ENCODE results near the gene RBM12. TPM values are rescaled to one million over a fixed set of nuclear protein-coding genes. Genes with fewer than 3 reads are reported as not detected.

RBM12 gene
- total and polyA plus RNA-seq, 4 donors, result 3.4 to 20.0 (median 15.8) TPM

DNA sequence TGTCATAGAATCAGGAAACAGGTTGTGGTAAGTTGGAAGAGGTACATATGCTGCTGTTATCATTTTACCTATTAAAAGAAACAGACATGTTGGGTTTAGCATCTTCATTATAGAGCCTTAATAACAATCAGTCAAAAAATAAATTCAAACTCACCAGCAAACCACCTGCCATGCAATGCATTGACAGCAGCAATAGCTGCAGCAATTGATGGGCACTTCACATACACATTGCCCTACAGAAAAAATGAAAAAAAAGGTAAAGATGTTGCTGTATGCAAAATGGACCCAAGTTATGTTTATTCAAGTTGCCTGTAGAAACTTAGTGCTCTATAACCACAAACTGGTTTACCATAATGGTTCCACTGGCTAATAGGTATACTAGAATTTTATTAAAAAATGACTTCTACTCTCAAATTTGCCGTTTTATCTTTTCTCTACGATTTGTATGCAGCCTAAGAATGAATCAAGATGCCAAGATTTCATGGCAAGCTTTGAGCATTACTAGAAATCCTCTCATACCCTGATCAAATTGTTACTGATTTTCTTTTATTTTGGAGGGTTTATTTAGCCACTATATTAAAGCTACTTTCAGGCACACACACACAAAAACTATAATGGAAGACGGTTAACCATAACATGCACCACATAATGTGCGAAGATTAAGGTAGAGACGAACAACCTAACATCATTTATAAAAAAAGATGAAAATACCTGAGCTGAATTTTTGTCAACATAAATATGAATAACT is 40.0 kb upstream of the RBM12 start (continued):
- no peak for TF ChIP-seq REST (IDR thresholded peaks at IDR 0.05)
- TF ChIP-seq HNF4A (conservative IDR thresholded peaks at IDR 0.05), result no peak

- no peak overlapping the region for H3K9ac ChIP-seq (ENCODE audit: low read depth in 1 of 2, low read length in 2 of 2)
- no peak for DNase-seq (ENCODE audit: low spot score)
- no peak for TF ChIP-seq FOXA1 (IDR thresholded peaks at IDR 0.05)
- no peak for TF ChIP-seq CTCF (IDR thresholded peaks at IDR 0.05; ENCODE audit: low read depth, low read length, missing input control)
- no peak for TF ChIP-seq EGR1 (IDR thresholded peaks at IDR 0.05; ENCODE audit: low read depth in 2 of 2)
- no peak for TF ChIP-seq RAD21 (IDR thresholded peaks at IDR 0.05)
- TF ChIP-seq NR2F2 (IDR thresholded peaks at IDR 0.05), result no peak
- peaks cover 17 to 52% (median 46%) of the 10 kb centered on the region in 4 donors for H3K36me3 ChIP-seq (ENCODE audit: control insufficient read depth in 4 of 4, insufficient read depth in 3 of 4, low read depth in 1 of 4, low read length in 3 of 4)
- peaks cover 0 to 25% (median 15%) of the 10 kb centered on the region in 4 donors for H3K4me1 ChIP-seq (ENCODE audit: control insufficient read depth in 4 of 4, insufficient read depth in 4 of 4, low read length in 3 of 4)
- H3K4me3 ChIP-seq (ENCODE audit: low read depth in 1 of 3, low read length in 3 of 3), result no peak overlapping the region
- no peaks in the 10 kb centered on the region for H3K9me3 ChIP-seq (ENCODE audit: control insufficient read depth in 4 of 4, low read length in 3 of 4)
- H3K27ac ChIP-seq (ENCODE audit: low read depth in 1 of 2, low read length in 2 of 2), result no peak overlapping the region
- H3K27me3 ChIP-seq (ENCODE audit: control insufficient read depth in 4 of 4, insufficient read depth in 4 of 4, low read length in 3 of 4), result no peaks in the 10 kb centered on the region
- 82% methylated on average over 4 of the region's 4 CpGs for WGBS
Measured at GRCh38 chr20:35702824-35703695, 38.4 kb upstream of the RBM12 start.

- H3K4me1 ChIP-seq (ENCODE audit: control insufficient read depth in 4 of 4, insufficient read depth in 4 of 4, low read length in 3 of 4), result peaks cover 0 to 32% (median 22%) of the 10 kb centered on the region in 4 donors
- no peak overlapping the region for H3K9ac ChIP-seq (ENCODE audit: low read depth in 1 of 2, low read length in 2 of 2)
- H3K27ac ChIP-seq (ENCODE audit: low read depth in 1 of 2, low read length in 2 of 2), result no peak overlapping the region
- 88% methylated on average over 12 of the region's 12 CpGs for WGBS
- TF ChIP-seq TAF1 (conservative IDR thresholded peaks at IDR 0.05), result no peak
- TF ChIP-seq HNF4A (conservative IDR thresholded peaks at IDR 0.05), result no peak
- TF ChIP-seq FOXA1 (IDR thresholded peaks at IDR 0.05), result no peak
- TF ChIP-seq RXRA (IDR thresholded peaks at IDR 0.05), result no peak
- no peak for TF ChIP-seq ATF3 (IDR thresholded peaks at IDR 0.05)
- TF ChIP-seq JUND (IDR thresholded peaks at IDR 0.05), result no peak
- no peak for TF ChIP-seq NR2F2 (IDR thresholded peaks at IDR 0.05)
- TF ChIP-seq GABPA (IDR thresholded peaks at IDR 0.05 in 1 of 2, conservative IDR thresholded peaks at IDR 0.05 in 1 of 2), result no peak
- TF ChIP-seq ZBTB33 (IDR thresholded peaks at IDR 0.05), result no peak
- H3K9me3 ChIP-seq (ENCODE audit: control insufficient read depth in 4 of 4, low read length in 3 of 4), result no peaks in the 10 kb centered on the region
- no peak for DNase-seq (ENCODE audit: low spot score)
- peaks cover 17 to 46% (median 39%) of the 10 kb centered on the region in 4 donors for H3K36me3 ChIP-seq (ENCODE audit: control insufficient read depth in 4 of 4, insufficient read depth in 3 of 4, low read depth in 1 of 4, low read length in 3 of 4)
- H3K27me3 ChIP-seq (ENCODE audit: control insufficient read depth in 4 of 4, insufficient read depth in 4 of 4, low read length in 3 of 4), result no peaks in the 10 kb centered on the region
- H3K4me3 ChIP-seq (ENCODE audit: low read depth in 1 of 3, low read length in 3 of 3), result no peak overlapping the region
Measured at GRCh38 chr20:35702051-35702823, 37.5 kb upstream of the RBM12 start.

All from liver (tissue), 9 donors.